IMR-90 (cell line): ENCODE data around the gene SLC37A1. TPM values are rescaled to one million over a fixed set of nuclear protein-coding genes. Genes with fewer than 3 reads are reported as not detected.

ENCODE experiments used
- ATAC-seq: fragments of 200-7000 bp; cut with Tn5 transposase; 2 replicates; pipeline ENCODE4 v1.9.1; 2020; ENCODE audit warnings: low read depth, mild to moderate bottlenecking, moderate library complexity
- BruUV-seq: library from RNA; stranded (reverse); fragments of 400-500 nt; replicated peaks from 2 replicates; lab custom pipeline; 2021; lab: Mats Ljungman, UMichigan
- CTCF ChIA-PET: fragments of 300-600 bp; formaldehyde crosslinking; extraction: SDS; loops from one replicate; lab custom pipeline; 2021; ENCODE audit warnings: antibody characterized with exemption; lab: Yijun Ruan, JAX
- POLR2A ChIA-PET: fragments of 300-600 bp; sonication (Branson Sonifier 250); formaldehyde crosslinking; loops from one replicate; lab custom pipeline; 2022; ENCODE audit warnings: antibody characterized with exemption; ENCODE audit not compliant: unreplicated experiment; lab: Charles Lee
- DNase-seq: peaks from one replicate; pipeline ENCODE4 v3.0.0; 2013
- H2AFZ ChIP-seq: replicated peaks from 2 replicates; pipeline ENCODE3; 2013; ENCODE audit warnings: low read length, mild to moderate bottlenecking; ENCODE audit not compliant: poor library complexity
- H2AK5ac ChIP-seq: 2 replicates; pipeline ENCODE4 v1.6.1; 2013; ENCODE audit warnings: low read depth, low read length, inconsistent platforms
- H2AK9ac ChIP-seq: replicated peaks from 2 replicates; pipeline ENCODE3; 2013; ENCODE audit warnings: mild to moderate bottlenecking, low read depth, low read length, moderate library complexity; ENCODE audit not compliant: poor library complexity
- H2BK120ac ChIP-seq: 2 replicates; pipeline ENCODE4 v1.6.1; 2013; ENCODE audit warnings: low read depth, low read length, inconsistent platforms
- H2BK15ac ChIP-seq: 3 replicates; pipeline ENCODE4 v1.6.1; 2013; ENCODE audit warnings: low read depth, low read length, inconsistent platforms
- H2BK20ac ChIP-seq: 2 replicates; pipeline ENCODE4 v1.6.1; 2013; ENCODE audit warnings: low read depth, mild to moderate bottlenecking, inconsistent platforms, low read length, moderate library complexity
- H2BK5ac ChIP-seq: 2 replicates; pipeline ENCODE4 v1.6.1; 2013; ENCODE audit warnings: mild to moderate bottlenecking, low read depth, low read length, inconsistent platforms; ENCODE audit not compliant: poor library complexity, severe bottlenecking
- H3K14ac ChIP-seq: replicated peaks from 2 replicates; pipeline ENCODE4 v1.6.1; 2013; ENCODE audit warnings: low read depth, low read length, inconsistent platforms
- H3K18ac ChIP-seq: 2 replicates; pipeline ENCODE4 v1.6.1; 2013; ENCODE audit warnings: low read depth, low read length, control low read depth
- H3K23ac ChIP-seq: 2 replicates; pipeline ENCODE4 v1.6.1; 2013; ENCODE audit warnings: low read depth, low read length, inconsistent platforms
- H3K27ac ChIP-seq: 2 replicates; pipeline ENCODE4 v1.5.1; 2013; ENCODE audit warnings: mild to moderate bottlenecking, control low read depth, low read length; ENCODE audit not compliant: insufficient read depth
- H3K27me3 ChIP-seq: 2 replicates; pipeline ENCODE4 v1.6.1; 2013; ENCODE audit warnings: low read length; ENCODE audit not compliant: control insufficient read depth, insufficient read depth
- H3K36me3 ChIP-seq: 2 replicates; pipeline ENCODE4 v1.6.1; 2013; ENCODE audit warnings: low read length, mixed read lengths; ENCODE audit not compliant: control insufficient read depth, insufficient read depth
- H3K4ac ChIP-seq: 2 replicates; pipeline ENCODE4 v1.6.1; 2013; ENCODE audit warnings: low read depth, low read length, inconsistent platforms
- H3K4me1 ChIP-seq: 2 replicates; pipeline ENCODE4 v1.6.1; 2013; ENCODE audit warnings: low read length, mixed read lengths; ENCODE audit not compliant: control insufficient read depth, insufficient read depth
- H3K4me2 ChIP-seq: 2 replicates; pipeline ENCODE4 v1.6.1; 2013; ENCODE audit warnings: low read depth, mild to moderate bottlenecking, control low read depth, low read length, moderate library complexity
- H3K4me3 ChIP-seq: 2 replicates; pipeline ENCODE4 v1.5.1; 2013; ENCODE audit warnings: low read depth, mild to moderate bottlenecking, control low read depth, low read length, moderate library complexity; ENCODE audit not compliant: insufficient read depth
- H3K56ac ChIP-seq: 2 replicates; pipeline ENCODE4 v1.6.1; 2013; ENCODE audit warnings: low read length, inconsistent platforms; ENCODE audit not compliant: insufficient read depth; ENCODE audit errors: extremely low read depth
- H3K79me1 ChIP-seq, 2 experiments: 2 replicates each; pipeline ENCODE4 v1.6.1; 2013; ENCODE audit warnings: low read length in 2 of 2, inconsistent platforms in 1 of 2, low read depth in 1 of 2
- H3K9ac ChIP-seq: 2 replicates; pipeline ENCODE4 v1.6.1; 2013; ENCODE audit warnings: low read depth, low read length, control low read depth
- H3K9me1 ChIP-seq: 2 replicates; pipeline ENCODE4 v1.6.1; 2013; ENCODE audit warnings: low read length, inconsistent platforms; ENCODE audit not compliant: insufficient read depth
- H3K9me3 ChIP-seq: 2 replicates; pipeline ENCODE4 v1.6.1; 2013; ENCODE audit warnings: low read length; ENCODE audit not compliant: control insufficient read depth, insufficient read depth
- H4K20me1 ChIP-seq: 2 replicates; pipeline ENCODE4 v1.6.1; 2013; ENCODE audit warnings: low read length, inconsistent platforms; ENCODE audit not compliant: insufficient read depth
- H4K5ac ChIP-seq: 2 replicates; pipeline ENCODE4 v1.6.1; 2013; ENCODE audit warnings: mild to moderate bottlenecking, low read depth, low read length, control low read depth
- H4K8ac ChIP-seq, 2 experiments: 2 replicates each; pipeline ENCODE4 v1.6.1; 2013; ENCODE audit warnings: low read depth in 2 of 2, low read length in 2 of 2, control low read depth in 1 of 2, inconsistent platforms in 1 of 2
- H4K91ac ChIP-seq: 2 replicates; pipeline ENCODE4 v1.6.1; 2013; ENCODE audit warnings: low read depth, low read length, inconsistent platforms; ENCODE audit not compliant: insufficient read depth
- BHLHE40 ChIP-seq: fragments of 150-350 bp; IDR thresholded peaks from 2 replicates; pipeline ENCODE4 v1.6.1; 2016; ENCODE audit warnings: mild to moderate bottlenecking, low read depth, low read length
- CEBPB ChIP-seq: IDR thresholded peaks from 2 replicates; pipeline ENCODE4 v1.6.1; 2012; ENCODE audit warnings: low read depth, low read length, improper control_type of control experiment
- CHD1 ChIP-seq: IDR thresholded peaks from 2 replicates; pipeline ENCODE4 v1.6.1; 2012; ENCODE audit warnings: low read depth, low read length, improper control_type of control experiment
- CTCF ChIP-seq: conservative IDR thresholded peaks from 2 replicates; pipeline ENCODE4 v1.5.1; 2012; ENCODE audit warnings: mild to moderate bottlenecking, low read depth, low read length, improper control_type of control experiment
- ELK1 ChIP-seq: fragments of 150-350 bp; IDR thresholded peaks from 2 replicates; pipeline ENCODE4 v1.6.1; 2016; ENCODE audit warnings: low read depth, mild to moderate bottlenecking, low read length, moderate library complexity, borderline replicate concordance
- FOS ChIP-seq: fragments of 150-350 bp; IDR thresholded peaks from 2 replicates; pipeline ENCODE4 v1.6.1; 2016; ENCODE audit warnings: low read depth, low read length
- MAFK ChIP-seq: IDR thresholded peaks from 2 replicates; pipeline ENCODE4 v1.6.1; 2012; ENCODE audit warnings: low read depth, low read length, improper control_type of control experiment
- MAZ ChIP-seq: IDR thresholded peaks from 2 replicates; pipeline ENCODE4 v1.6.1; 2012; ENCODE audit warnings: low read depth, mild to moderate bottlenecking, low read length, improper control_type of control experiment, moderate library complexity, borderline replicate concordance
- MXI1 ChIP-seq: IDR thresholded peaks from 2 replicates; pipeline ENCODE4 v1.6.1; 2012; ENCODE audit warnings: low read depth, mild to moderate bottlenecking, low read length, moderate library complexity, borderline replicate concordance
- NFE2L2 ChIP-seq: fragments of 150-350 bp; IDR thresholded peaks from 2 replicates; pipeline ENCODE4 v1.6.1; 2016; ENCODE audit warnings: low read depth, mild to moderate bottlenecking, low read length
- POLR2A ChIP-seq: IDR thresholded peaks from 2 replicates; pipeline ENCODE4 v1.6.1; 2012; ENCODE audit warnings: mild to moderate bottlenecking, low read depth, low read length
- RAD21 ChIP-seq: IDR thresholded peaks from 2 replicates; pipeline ENCODE4 v1.6.1; 2012; ENCODE audit warnings: low read length, improper control_type of control experiment
- RCOR1 ChIP-seq: IDR thresholded peaks from 2 replicates; pipeline ENCODE4 v1.6.1; 2012; ENCODE audit warnings: mild to moderate bottlenecking, low read length, improper control_type of control experiment; ENCODE audit not compliant: insufficient replicate concordance
- RFX5 ChIP-seq: IDR thresholded peaks from 2 replicates; pipeline ENCODE4 v1.8.0; 2012; ENCODE audit warnings: low read depth, mild to moderate bottlenecking, low read length, moderate library complexity
- SMC3 ChIP-seq: fragments of 150-350 bp; IDR thresholded peaks from 2 replicates; pipeline ENCODE4 v1.6.1; 2016; ENCODE audit warnings: low read depth, mild to moderate bottlenecking, antibody characterized with exemption, low read length, moderate library complexity
- USF2 ChIP-seq: fragments of 150-350 bp; IDR thresholded peaks from 2 replicates; pipeline ENCODE4 v1.6.1; 2017; ENCODE audit warnings: mild to moderate bottlenecking, antibody characterized with exemption, low read length, low read depth
- WGBS, 2 experiments: methylation state at CpG; one replicate each; pipeline versions ENCODE4 v1.1.5 to v1.1.7; 2013; ENCODE audit warnings: missing lambda C conversion rate in 2 of 2; ENCODE audit not compliant: insufficient read length in 1 of 2; ENCODE audit errors: extremely low coverage in 2 of 2; 5-methylcytosine and 5-hydroxymethylcytosine counted together
- dilution Hi-C: fragments of 300-500 bp; cut with HindIII; formaldehyde crosslinking; loops from one replicate; pipeline ENCODE4 v1.14.3; 2018; ENCODE audit warnings: low sequenced_read_pairs; ENCODE audit not compliant: unreplicated experiment
- in situ Hi-C: fragments of 300-500 bp; cut with MboI; formaldehyde crosslinking; loops from 3 replicates; pipeline ENCODE4 v1.14.3; 2019; ENCODE audit warnings: low sequenced_read_pairs, inconsistent platforms, mixed read lengths
- intact Hi-C: fragments of 100-400 bp; cut with micrococcal nuclease; formaldehyde crosslinking; loops from 2 replicates; pipeline ENCODE4 v1.10.0; 2022
- polyA plus RNA-seq, 3 experiments: library from polyadenylated mRNA; depleted of rRNA; stranded (reverse); fragments of >200 nt; gene quantifications; 2 replicates each; pipeline ENCODE4 v1.2.3, GENCODE V29; 2012; ENCODE audit warnings: low replicate concordance in 1 of 3
- total RNA-seq: library from RNA; depleted of rRNA; stranded (reverse); fragments of >200 nt; gene quantifications from 2 replicates; pipeline ENCODE4 v1.2.3, GENCODE V29; 2012

The SLC37A1 gene
- total and polyA plus RNA-seq, 2 of the 4 experiments (the other 2 are of a cell fraction), result 0.36 to 0.48 TPM

GRCh38 chr21:42559326-42559725, 45.7 kb downstream of the SLC37A1 start:
- H3K14ac ChIP-seq, result no peak overlapping the region
- H4K20me1 ChIP-seq, result no peaks in the 10 kb centered on the region
- DNase-seq, result no peak
- H2BK20ac ChIP-seq, result no peak overlapping the region
- H3K23ac ChIP-seq, result no peak overlapping the region
- H3K27me3 ChIP-seq, result peaks cover 13% of the 10 kb centered on the region; the same call in 1 of the 2 replicates
- H3K4me3 ChIP-seq, result no peak overlapping the region
- no peak overlapping the region for H3K18ac ChIP-seq
- no peak overlapping the region for H3K56ac ChIP-seq
- H3K4ac ChIP-seq, result no peak overlapping the region
- no peak overlapping the region for H2BK5ac ChIP-seq
- H2BK120ac ChIP-seq, result no peak overlapping the region
- TF ChIP-seq CHD1, result no peak
- no peak for TF ChIP-seq MXI1
- no peak for TF ChIP-seq SMC3
- no peak for TF ChIP-seq RFX5
- no peak for TF ChIP-seq CTCF
- no peak for TF ChIP-seq ELK1
- no peak for TF ChIP-seq RCOR1
- no peak for TF ChIP-seq POLR2A
- TF ChIP-seq BHLHE40, result no peak
- TF ChIP-seq USF2, result no peak
- no peak for TF ChIP-seq MAZ
- TF ChIP-seq RAD21, result no peak
- no peak for TF ChIP-seq NFE2L2
- TF ChIP-seq MAFK, result no peak
- TF ChIP-seq FOS, result no peak
- no peak for TF ChIP-seq CEBPB
- H4K8ac ChIP-seq, result no peak overlapping the region
- ChIA-PET POLR2A (no interaction called here), CTCF (no interaction called here)
- H3K36me3 ChIP-seq, result no peaks in the 10 kb centered on the region
- no peak overlapping the region for H2BK15ac ChIP-seq
- no TSS peak for BruUV-seq
- in situ Hi-C loops (no loop called here), dilution Hi-C loops (no loop called here), intact Hi-C loops (no loop called here)
- no peak overlapping the region for H3K4me2 ChIP-seq
- ATAC-seq, result no peak
- H2AK9ac ChIP-seq, result no peak overlapping the region
- H3K9ac ChIP-seq, result no peak overlapping the region
- WGBS, 2 experiments, result 94% methylated on average over 7 of the region's 13 CpGs; no CpG with 5 or more reads in 1 of the 2 experiments
- no peaks in the 10 kb centered on the region for H3K4me1 ChIP-seq
- H3K9me1 ChIP-seq, result no peaks in the 10 kb centered on the region
- H4K5ac ChIP-seq, result no peak overlapping the region
- H3K79me1 ChIP-seq, result no peaks in the 10 kb centered on the region
- no peaks in the 10 kb centered on the region for H3K9me3 ChIP-seq
- H3K27ac ChIP-seq, result no peak overlapping the region
- H2AFZ ChIP-seq, result no peak overlapping the region
- H4K91ac ChIP-seq, result no peak overlapping the region
- no peak overlapping the region for H2AK5ac ChIP-seq
